Endothelial cell of umbilical vein (primary cell): ENCODE data around the gene TEX48. TPM values are rescaled to one million over a fixed set of nuclear protein-coding genes. Genes with fewer than 3 reads are reported as not detected.

Experiments used
- BruUV-seq: library from RNA; stranded (reverse); fragments of 400-500 nt; replicated peaks from 2 replicates; lab custom pipeline; 2021; lab: Mats Ljungman, UMichigan
- CTCF ChIA-PET: fragments of 300-600, 350-600 bp; sonication (Branson Sonifier 250); formaldehyde crosslinking; loops from one replicate; lab custom pipeline; 2021; ENCODE audit warnings: antibody characterized with exemption, inconsistent platforms; lab: Charles Lee
- POLR2A ChIA-PET: fragments of 300-600, 350-600 bp; sonication (Branson Sonifier 250); formaldehyde crosslinking; loops from one replicate; lab custom pipeline; 2021; ENCODE audit warnings: antibody characterized with exemption, inconsistent platforms; lab: Charles Lee
- DNase-seq: peaks from one replicate; pipeline ENCODE4 v3.0.0-alpha.2; 2011; ENCODE audit warnings: low read depth, low spot score
- FAIRE-seq: peaks from 2 replicates; lab custom pipeline; 2011; peaks lifted over from hg19 to GRCh38; lab: Jason Lieb, UNC
- H2AFZ ChIP-seq: 2 replicates; pipeline ENCODE4 v1.6.0; 2012; ENCODE audit warnings: low read depth, low read length, control low read depth, inconsistent platforms
- H3K27ac ChIP-seq: 2 replicates; pipeline ENCODE4 v1.5.1; 2011; ENCODE audit warnings: low read depth, mild to moderate bottlenecking, control low read depth, low read length, moderate library complexity; ENCODE audit not compliant: insufficient read depth
- H3K27me3 ChIP-seq, 2 experiments: 2 replicates each; pipeline versions ENCODE4 v1.6.0 to v1.6.1; 2011; ENCODE audit warnings: low read length in 2 of 2, mixed read lengths in 1 of 2; ENCODE audit not compliant: control insufficient read depth in 2 of 2, insufficient read depth in 2 of 2
- H3K36me3 ChIP-seq, 2 experiments: 2 replicates in 1 of 2; 3 replicates in 1 of 2; pipeline ENCODE4 v1.5.1; 2011; ENCODE audit warnings: low read length in 2 of 2, mild to moderate bottlenecking in 1 of 2, moderate library complexity in 1 of 2; ENCODE audit not compliant: control insufficient read depth in 2 of 2, insufficient read depth in 2 of 2; ENCODE audit errors: extremely low read depth in 1 of 2
- H3K4me1 ChIP-seq: 3 replicates; pipeline ENCODE4 v1.5.1; 2011; ENCODE audit warnings: mild to moderate bottlenecking, low read length; ENCODE audit not compliant: control insufficient read depth, insufficient read depth; ENCODE audit errors: extremely low read depth
- H3K4me2 ChIP-seq: 2 replicates; pipeline ENCODE4 v1.6.1; 2011; ENCODE audit warnings: low read length, control low read depth, mixed read lengths; ENCODE audit not compliant: insufficient read depth
- H3K4me3 ChIP-seq, 3 experiments: fragments of 200-600 bp in 1 of 3; sonication (generic), shearing (Covaris generic) in 1 of 3; replicated peaks in 1 of 3; 2 replicates each; pipeline ENCODE4 v1.5.1; 2011 to 2016; ENCODE audit warnings: control low read depth in 3 of 3, low read length in 3 of 3, mild to moderate bottlenecking in 2 of 3, inconsistent platforms in 1 of 3, low read depth in 1 of 3, moderate library complexity in 1 of 3; ENCODE audit not compliant: insufficient read depth in 1 of 3
- H3K79me2 ChIP-seq: 2 replicates; pipeline ENCODE4 v1.6.0; 2012; ENCODE audit warnings: low read length, inconsistent platforms; ENCODE audit not compliant: control insufficient read depth, insufficient read depth
- H3K9ac ChIP-seq: replicated peaks from 2 replicates; pipeline ENCODE3; 2011; ENCODE audit warnings: low read length, control low read depth; ENCODE audit not compliant: insufficient read depth; ENCODE audit errors: extremely low read depth
- H3K9me1 ChIP-seq: replicated peaks from 3 replicates; pipeline ENCODE4 v1.6.0; 2011; ENCODE audit warnings: mild to moderate bottlenecking, low read length; ENCODE audit not compliant: control insufficient read depth, insufficient read depth; ENCODE audit errors: extremely low read depth
- H3K9me3 ChIP-seq: replicated peaks from 2 replicates; pipeline ENCODE4 v1.5.1; 2012; ENCODE audit warnings: low read length, inconsistent platforms; ENCODE audit not compliant: control insufficient read depth, insufficient read depth
- H4K20me1 ChIP-seq: replicated peaks from 2 replicates; pipeline ENCODE3; 2011; ENCODE audit warnings: mild to moderate bottlenecking, low read length; ENCODE audit not compliant: control insufficient read depth, insufficient read depth; ENCODE audit errors: extremely low read depth
- EZH2 ChIP-seq: IDR thresholded peaks from 2 replicates; pipeline ENCODE4 v1.6.1; 2012; ENCODE audit warnings: borderline replicate concordance, low read depth, mild to moderate bottlenecking, moderate library complexity, low read length, inconsistent platforms; ENCODE audit not compliant: severe bottlenecking
- FOS ChIP-seq: IDR thresholded peaks from 2 replicates; pipeline ENCODE4 v1.6.1; 2011; ENCODE audit warnings: mild to moderate bottlenecking, low read length, moderate library complexity, borderline replicate concordance; ENCODE audit not compliant: insufficient read depth
- GATA2 ChIP-seq: IDR thresholded peaks from 2 replicates; pipeline ENCODE4 v1.7.0; 2011; ENCODE audit warnings: low read depth, mild to moderate bottlenecking, moderate library complexity, mixed read lengths, low read length; ENCODE audit not compliant: insufficient read length, insufficient read depth
- JUN ChIP-seq: IDR thresholded peaks from 2 replicates; pipeline ENCODE4 v1.6.1; 2011; ENCODE audit warnings: borderline replicate concordance, low read depth; ENCODE audit not compliant: insufficient read length, insufficient read depth
- MYC ChIP-seq: IDR thresholded peaks from one replicate; pipeline ENCODE4 v1.6.1; 2011; ENCODE audit warnings: mild to moderate bottlenecking, low read depth, low read length
- POLR2A ChIP-seq: IDR thresholded peaks from 2 replicates; pipeline ENCODE4 v1.6.1; 2012; ENCODE audit warnings: low read depth, mild to moderate bottlenecking, control low read depth, low read length
- POLR2AphosphoS5 ChIP-seq: IDR thresholded peaks from 2 replicates; pipeline ENCODE4 v1.6.1; 2012; ENCODE audit warnings: low read depth, mild to moderate bottlenecking, control low read depth, low read length, moderate library complexity; ENCODE audit not compliant: insufficient read depth
- dilution Hi-C: fragments of 300-500 bp; cut with MboI; formaldehyde crosslinking; loops from one replicate; pipeline ENCODE4 v1.15.0; 2019; ENCODE audit warnings: low sequenced_read_pairs; ENCODE audit not compliant: extremely low pct_ligation_motif_present
- intact Hi-C: fragments of 100-400 bp; cut with micrococcal nuclease; formaldehyde crosslinking; loops from one replicate; pipeline ENCODE4 v1.10.0; 2022
- polyA plus RNA-seq, 4 experiments: library from polyadenylated mRNA; depleted of rRNA in 3 of 4; stranded (reverse) in 3 of 4; unstranded in 1 of 4; fragments of >200 nt; gene quantifications; 2 replicates each; pipeline versions ENCODE4 v1.2.1 to v1.2.3, GENCODE V29; 2011 to 2012; ENCODE audit warnings: missing spikeins in 1 of 4
- total RNA-seq: library from RNA; stranded (reverse); gene quantifications from 2 replicates; pipeline ENCODE4 v1.2.3, GENCODE V29; 2021
- TF ChIP-seq, protein P1 (sequence below): IDR thresholded peaks from 2 replicates; pipeline ENCODE4 v1.6.1; 2011; ENCODE audit not compliant: insufficient read depth, insufficient read length
- TF ChIP-seq, protein P2 (sequence below), 2 donors: IDR thresholded peaks; 1 replicate in 1 of 2; 2 replicates in 1 of 2; pipeline ENCODE4 v1.5.1; 2011; ENCODE audit warnings: low read length in 2 of 2, mild to moderate bottlenecking in 2 of 2, moderate library complexity in 2 of 2, control low read depth in 1 of 2, inconsistent platforms in 1 of 2, low read depth in 1 of 2; ENCODE audit not compliant: insufficient read depth in 1 of 2; ENCODE audit errors: extremely low read depth in 1 of 2

Gene TEX48
- total and polyA plus RNA-seq, 2 donors (not counting 3 experiments of a cell fraction or from before 2014, with no cell fraction given), result not detected

DNA sequence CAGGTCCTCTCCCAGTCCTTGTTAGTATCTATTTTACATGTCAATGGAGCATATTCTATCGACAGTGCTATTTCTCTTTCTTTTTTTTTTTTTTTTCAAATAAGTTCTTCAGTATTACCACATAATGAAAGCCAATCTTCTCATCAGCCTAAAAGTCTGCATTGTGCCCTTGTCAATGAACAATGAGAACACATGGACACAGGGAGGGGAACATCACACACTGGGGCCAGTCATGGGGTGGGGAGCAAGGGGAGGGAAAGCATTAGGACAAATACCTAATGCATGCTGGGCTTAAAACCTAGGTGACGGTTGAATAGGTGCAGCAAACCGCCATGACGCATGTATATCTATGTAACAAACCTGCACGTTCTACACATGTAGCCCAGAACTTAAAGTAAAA lies 47.7 kb upstream of the TEX48 start:
- intact Hi-C loops, result no loop called here
- no peaks in the 10 kb centered on the region for H3K4me1 ChIP-seq
- no peak for FAIRE-seq
- H3K79me2 ChIP-seq, result no peaks in the 10 kb centered on the region
- H3K27ac ChIP-seq, result no peak overlapping the region
- DNase-seq, result no peak
- H3K9ac ChIP-seq, result no peak overlapping the region
- H4K20me1 ChIP-seq, result no peaks in the 10 kb centered on the region
- ChIA-PET POLR2A (no interaction called here), CTCF (interaction anchor here (0.7 kb wide), 1 partner anchor 319 kb away, joined by 3 read pairs; no protein-coding TSS in a partner anchor)
- H3K4me2 ChIP-seq, result no peak overlapping the region
- H3K9me1 ChIP-seq, result no peaks in the 10 kb centered on the region
- no peaks in the 10 kb centered on the region for H3K27me3 ChIP-seq
- H3K4me3 ChIP-seq, result no peak overlapping the region
- H2AFZ ChIP-seq, result no peak overlapping the region
- dilution Hi-C loops, result no loop called here
- TF ChIP-seq POLR2A (no peak), FOS (no peak), EZH2 (no peak), POLR2AphosphoS5 (no peak), MYC (no peak), GATA2 (no peak), JUN (no peak)
- TF ChIP-seq, protein P1, sequence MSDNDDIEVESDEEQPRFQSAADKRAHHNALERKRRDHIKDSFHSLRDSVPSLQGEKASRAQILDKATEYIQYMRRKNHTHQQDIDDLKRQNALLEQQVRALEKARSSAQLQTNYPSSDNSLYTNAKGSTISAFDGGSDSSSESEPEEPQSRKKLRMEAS, result no peak
- TF ChIP-seq, protein P2, sequence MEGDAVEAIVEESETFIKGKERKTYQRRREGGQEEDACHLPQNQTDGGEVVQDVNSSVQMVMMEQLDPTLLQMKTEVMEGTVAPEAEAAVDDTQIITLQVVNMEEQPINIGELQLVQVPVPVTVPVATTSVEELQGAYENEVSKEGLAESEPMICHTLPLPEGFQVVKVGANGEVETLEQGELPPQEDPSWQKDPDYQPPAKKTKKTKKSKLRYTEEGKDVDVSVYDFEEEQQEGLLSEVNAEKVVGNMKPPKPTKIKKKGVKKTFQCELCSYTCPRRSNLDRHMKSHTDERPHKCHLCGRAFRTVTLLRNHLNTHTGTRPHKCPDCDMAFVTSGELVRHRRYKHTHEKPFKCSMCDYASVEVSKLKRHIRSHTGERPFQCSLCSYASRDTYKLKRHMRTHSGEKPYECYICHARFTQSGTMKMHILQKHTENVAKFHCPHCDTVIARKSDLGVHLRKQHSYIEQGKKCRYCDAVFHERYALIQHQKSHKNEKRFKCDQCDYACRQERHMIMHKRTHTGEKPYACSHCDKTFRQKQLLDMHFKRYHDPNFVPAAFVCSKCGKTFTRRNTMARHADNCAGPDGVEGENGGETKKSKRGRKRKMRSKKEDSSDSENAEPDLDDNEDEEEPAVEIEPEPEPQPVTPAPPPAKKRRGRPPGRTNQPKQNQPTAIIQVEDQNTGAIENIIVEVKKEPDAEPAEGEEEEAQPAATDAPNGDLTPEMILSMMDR (IDR thresholded peaks at IDR 0.05; ENCODE audit: extremely low read depth in 1 of 2, insufficient read depth in 1 of 2, low read depth in 1 of 2, low read length in 2 of 2), result no peak
- no TSS peak for BruUV-seq
- no peaks in the 10 kb centered on the region for H3K36me3 ChIP-seq
- H3K9me3 ChIP-seq, result no peaks in the 10 kb centered on the region
